H9 (cell line): ENCODE results near the gene DENND1A. TPM values are rescaled to one million over a fixed set of nuclear protein-coding genes. Genes with fewer than 3 reads are reported as not detected.

Experiments
- DNase-seq: peaks from one replicate; pipeline ENCODE4 v3.0.0-alpha.2; 2017
- H2AFZ ChIP-seq: one replicate; pipeline ENCODE4 v1.6.1; 2013; ENCODE audit warnings: mild to moderate bottlenecking, low read length, control low read depth, moderate library complexity
- H2AK5ac ChIP-seq: 2 replicates; pipeline ENCODE4 v1.6.1; 2013; ENCODE audit warnings: low read length, control low read depth, mixed read lengths; ENCODE audit not compliant: insufficient read length
- H2BK120ac ChIP-seq: one replicate; pipeline ENCODE4 v1.6.1; 2013; ENCODE audit warnings: low read depth, mild to moderate bottlenecking, low read length, control low read depth, inconsistent platforms; ENCODE audit not compliant: poor library complexity, severe bottlenecking
- H2BK12ac ChIP-seq: 2 replicates; pipeline ENCODE4 v1.6.1; 2013; ENCODE audit warnings: low read length, control low read depth, mixed read lengths, low read depth; ENCODE audit not compliant: insufficient read length
- H2BK15ac ChIP-seq: 2 replicates; pipeline ENCODE4 v1.6.1; 2013; ENCODE audit warnings: low read depth, low read length, control low read depth
- H2BK20ac ChIP-seq: one replicate; pipeline ENCODE4 v1.6.1; 2013; ENCODE audit warnings: low read depth, mild to moderate bottlenecking, low read length, control low read depth, inconsistent platforms; ENCODE audit not compliant: poor library complexity, severe bottlenecking
- H2BK5ac ChIP-seq: 2 replicates; pipeline ENCODE4 v1.6.1; 2013; ENCODE audit warnings: low read length, control low read depth, mixed read lengths; ENCODE audit not compliant: insufficient read length
- H3K14ac ChIP-seq: 2 replicates; pipeline ENCODE4 v1.6.1; 2013; ENCODE audit warnings: low read length, control low read depth; ENCODE audit not compliant: insufficient read depth
- H3K18ac ChIP-seq: 2 replicates; pipeline ENCODE4 v1.6.1; 2013; ENCODE audit warnings: low read depth, mild to moderate bottlenecking, mixed read lengths, low read length, control low read depth; ENCODE audit not compliant: insufficient read length
- H3K23ac ChIP-seq: 2 replicates; pipeline ENCODE4 v1.6.1; 2013; ENCODE audit warnings: low read length, control low read depth, mixed read lengths, low read depth; ENCODE audit not compliant: insufficient read length
- H3K23me2 ChIP-seq: 2 replicates; pipeline ENCODE4 v1.6.1; 2013; ENCODE audit warnings: low read depth, mild to moderate bottlenecking, mixed read lengths, low read length, control low read depth; ENCODE audit not compliant: insufficient read length, poor library complexity, severe bottlenecking
- H3K27ac ChIP-seq: 2 replicates; pipeline ENCODE4 v1.5.1; 2013; ENCODE audit warnings: low read length, control low read depth, mixed read lengths, low read depth; ENCODE audit not compliant: insufficient read length
- H3K27me3 ChIP-seq: 2 replicates; pipeline ENCODE4 v1.6.1; 2013; ENCODE audit warnings: low read length, control low read depth, inconsistent platforms; ENCODE audit not compliant: insufficient read depth
- H3K4ac ChIP-seq: 2 replicates; pipeline ENCODE4 v1.6.1; 2013; ENCODE audit warnings: low read depth, mild to moderate bottlenecking, control low read depth, inconsistent platforms, low read length, moderate library complexity
- H3K4me1 ChIP-seq: 2 replicates; pipeline ENCODE4 v1.6.1; 2013; ENCODE audit warnings: low read length, control low read depth, inconsistent platforms; ENCODE audit not compliant: insufficient read depth
- H3K4me2 ChIP-seq: 2 replicates; pipeline ENCODE4 v1.6.1; 2013; ENCODE audit warnings: low read length, control low read depth, mixed read lengths; ENCODE audit not compliant: insufficient read length, insufficient read depth
- H3K56ac ChIP-seq: 2 replicates; pipeline ENCODE4 v1.6.1; 2013; ENCODE audit warnings: low read depth, mild to moderate bottlenecking, mixed read lengths, low read length, control low read depth; ENCODE audit not compliant: insufficient read length
- H3K79me1 ChIP-seq: 2 replicates; pipeline ENCODE4 v1.6.1; 2013; ENCODE audit warnings: low read depth, mild to moderate bottlenecking, moderate library complexity, low read length, control low read depth, inconsistent platforms; ENCODE audit not compliant: insufficient read depth, poor library complexity, severe bottlenecking
- H3K79me2 ChIP-seq: 2 replicates; pipeline ENCODE4 v1.6.1; 2013; ENCODE audit warnings: low read length, control low read depth, inconsistent platforms; ENCODE audit not compliant: insufficient read depth
- H3K9ac ChIP-seq: 2 replicates; pipeline ENCODE4 v1.6.1; 2013; ENCODE audit warnings: low read length, control low read depth, mixed read lengths; ENCODE audit not compliant: insufficient read length; ENCODE audit errors: extremely low read depth
- H3K9me3 ChIP-seq: one replicate; pipeline ENCODE4 v1.6.1; 2013; ENCODE audit warnings: low read depth, low read length, inconsistent platforms; ENCODE audit not compliant: control insufficient read depth
- H3T11ph ChIP-seq: one replicate; pipeline ENCODE4 v1.6.1; 2013; ENCODE audit warnings: mild to moderate bottlenecking, low read length, control low read depth, inconsistent platforms
- H4K20me1 ChIP-seq: one replicate; pipeline ENCODE4 v1.6.1; 2013; ENCODE audit not compliant: control insufficient read depth, insufficient read length, insufficient read depth
- H4K5ac ChIP-seq: 2 replicates; pipeline ENCODE4 v1.6.1; 2013; ENCODE audit warnings: low read depth, mild to moderate bottlenecking, mixed read lengths, low read length, control low read depth; ENCODE audit not compliant: insufficient read length
- H4K8ac ChIP-seq: replicated peaks from 2 replicates; pipeline ENCODE4 v1.6.1; 2013; ENCODE audit warnings: low read length, control low read depth, mixed read lengths, low read depth; ENCODE audit not compliant: insufficient read length
- H4K91ac ChIP-seq: 2 replicates; pipeline ENCODE4 v1.6.1; 2013; ENCODE audit warnings: low read depth, mild to moderate bottlenecking, moderate library complexity, mixed read lengths, low read length, control low read depth; ENCODE audit not compliant: insufficient read length
- H3K27ac Mint-ChIP-seq, 3 experiments: 2 replicates in 2 of 3; 3 replicates in 1 of 3; pipeline ENCODE4 v1.8.0; 2020 to 2021; ENCODE audit warnings: mixed read lengths in 3 of 3, mild to moderate bottlenecking in 1 of 3, moderate library complexity in 1 of 3
- H3K27me3 Mint-ChIP-seq: 2 replicates; pipeline ENCODE4 v1.8.0; 2021; ENCODE audit warnings: low read depth, mild to moderate bottlenecking, moderate library complexity, mixed read lengths
- H3K36me3 Mint-ChIP-seq, 3 experiments: 2 replicates in 2 of 3; 3 replicates in 1 of 3; pipeline ENCODE4 v1.8.0; 2020 to 2021; ENCODE audit warnings: low read depth in 3 of 3, mixed read lengths in 3 of 3; ENCODE audit not compliant: insufficient read depth in 1 of 3
- H3K4me1 Mint-ChIP-seq, 2 experiments: 2 replicates each; pipeline ENCODE4 v1.8.0; 2020; ENCODE audit warnings: mixed read lengths in 2 of 2
- H3K4me3 Mint-ChIP-seq, 2 experiments: 2 replicates in 1 of 2; 3 replicates in 1 of 2; pipeline ENCODE4 v1.8.0; 2020 to 2021; ENCODE audit warnings: mild to moderate bottlenecking in 2 of 2, mixed read lengths in 2 of 2, moderate library complexity in 1 of 2
- H3K9me3 Mint-ChIP-seq, 2 experiments: 2 replicates in 1 of 2; 3 replicates in 1 of 2; pipeline ENCODE4 v1.8.0; 2020; ENCODE audit warnings: mild to moderate bottlenecking in 2 of 2, mixed read lengths in 2 of 2, moderate library complexity in 1 of 2
- WGBS: extraction: QIAGEN DNeasy Blood & Tissue Kit; methylation state at CpG from one replicate; pipeline ENCODE4 v1.1.7; 2013; ENCODE audit warnings: missing lambda C conversion rate, low lambda C conversion rate, mixed read lengths; ENCODE audit not compliant: insufficient read length; ENCODE audit errors: extremely low coverage; 5-methylcytosine and 5-hydroxymethylcytosine counted together
- total RNA-seq: library from RNA; stranded (reverse); gene quantifications from 2 replicates; pipeline ENCODE4 v1.2.1, GENCODE V29; 2021
- TF ChIP-seq, protein P1 (sequence below): fragments of 200-600 bp; sonication (generic); conservative IDR thresholded peaks from 3 replicates; pipeline ENCODE4 v1.8.0; 2021; ENCODE audit warnings: antibody characterized with exemption, mild to moderate bottlenecking

DENND1A gene
- total RNA-seq, 1 experiment from 2014 or later = 20.4 TPM

DNA sequence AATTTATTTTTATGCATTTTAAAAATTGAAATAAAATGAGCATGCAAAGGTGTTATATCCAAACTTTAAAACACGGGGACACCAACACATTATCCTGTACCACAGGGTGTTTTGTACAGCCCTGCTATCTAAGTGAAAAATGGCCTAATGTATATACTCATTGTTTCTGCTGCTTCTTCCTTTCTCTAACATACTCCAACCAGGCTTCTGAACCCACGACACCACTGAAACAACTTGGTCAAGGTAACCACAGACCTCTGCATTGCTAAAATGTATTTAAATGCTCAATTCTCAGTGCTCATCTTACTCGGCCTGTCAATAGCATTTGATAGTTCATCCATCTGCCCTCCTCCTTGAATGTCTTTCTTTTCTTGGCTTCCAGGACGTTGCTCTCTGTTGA is 48.3 kb downstream of the DENND1A start:
- Histone ChIP-seq H3K9ac (no peak overlapping the region), H2BK120ac (no peak overlapping the region), H3K23ac (no peak overlapping the region), H4K91ac (no peak overlapping the region), H3K4me1 (no peaks in the 10 kb centered on the region; the same call in 1 of the 2 replicates), H3K9me3 (no peaks in the 10 kb centered on the region), H2AK5ac (no peak overlapping the region), H3K4ac (no peak overlapping the region), H2BK20ac (no peak overlapping the region), H3K79me2 (no peaks in the 10 kb centered on the region), H3K14ac (no peak overlapping the region), H3T11ph (no peak overlapping the region), H4K20me1 (no peaks in the 10 kb centered on the region), H3K27ac (no peak overlapping the region), H4K8ac (no peak overlapping the region), H3K4me2 (no peak overlapping the region), H3K56ac (no peak overlapping the region), H2AFZ (no peak overlapping the region), H2BK15ac (no peak overlapping the region), H3K18ac (no peak overlapping the region), H3K23me2 (no peaks in the 10 kb centered on the region), H4K5ac (no peak overlapping the region), H2BK5ac (no peak overlapping the region), H2BK12ac (no peak overlapping the region), H3K79me1 (no peaks in the 10 kb centered on the region), H3K27me3 (no peaks in the 10 kb centered on the region)
- Mint-ChIP-seq H3K9me3 (no peaks in the 10 kb centered on the region), H3K4me3 (no peak overlapping the region), H3K27me3 (no peaks in the 10 kb centered on the region), H3K4me1 (peaks cover 8 to 12% of the 10 kb centered on the region in 2 experiments), H3K36me3 (peaks cover 0 to 8% (median 2%) of the 10 kb centered on the region in 3 experiments; a peak in 6 of 7 replicates), H3K27ac (no peak overlapping the region)
- DNase-seq = no peak
- no CpG with 5 or more reads among the region's 4 CpGs for WGBS
- TF ChIP-seq, protein P1, sequence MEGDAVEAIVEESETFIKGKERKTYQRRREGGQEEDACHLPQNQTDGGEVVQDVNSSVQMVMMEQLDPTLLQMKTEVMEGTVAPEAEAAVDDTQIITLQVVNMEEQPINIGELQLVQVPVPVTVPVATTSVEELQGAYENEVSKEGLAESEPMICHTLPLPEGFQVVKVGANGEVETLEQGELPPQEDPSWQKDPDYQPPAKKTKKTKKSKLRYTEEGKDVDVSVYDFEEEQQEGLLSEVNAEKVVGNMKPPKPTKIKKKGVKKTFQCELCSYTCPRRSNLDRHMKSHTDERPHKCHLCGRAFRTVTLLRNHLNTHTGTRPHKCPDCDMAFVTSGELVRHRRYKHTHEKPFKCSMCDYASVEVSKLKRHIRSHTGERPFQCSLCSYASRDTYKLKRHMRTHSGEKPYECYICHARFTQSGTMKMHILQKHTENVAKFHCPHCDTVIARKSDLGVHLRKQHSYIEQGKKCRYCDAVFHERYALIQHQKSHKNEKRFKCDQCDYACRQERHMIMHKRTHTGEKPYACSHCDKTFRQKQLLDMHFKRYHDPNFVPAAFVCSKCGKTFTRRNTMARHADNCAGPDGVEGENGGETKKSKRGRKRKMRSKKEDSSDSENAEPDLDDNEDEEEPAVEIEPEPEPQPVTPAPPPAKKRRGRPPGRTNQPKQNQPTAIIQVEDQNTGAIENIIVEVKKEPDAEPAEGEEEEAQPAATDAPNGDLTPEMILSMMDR = no peak
